Fibroblast of skin of left quadriceps (primary cell): ENCODE measurements around the gene ST7.
A peak's percentile ranks its signal among the peaks of the same experiment; 100 is the strongest.

Experiments used
- DNase-seq, 2 experiments: peaks; one replicate each; pipeline ENCODE4 v3.0.0-alpha.2; 2013; ENCODE audit warnings: low read depth in 2 of 2

The ST7 gene

DNA sequence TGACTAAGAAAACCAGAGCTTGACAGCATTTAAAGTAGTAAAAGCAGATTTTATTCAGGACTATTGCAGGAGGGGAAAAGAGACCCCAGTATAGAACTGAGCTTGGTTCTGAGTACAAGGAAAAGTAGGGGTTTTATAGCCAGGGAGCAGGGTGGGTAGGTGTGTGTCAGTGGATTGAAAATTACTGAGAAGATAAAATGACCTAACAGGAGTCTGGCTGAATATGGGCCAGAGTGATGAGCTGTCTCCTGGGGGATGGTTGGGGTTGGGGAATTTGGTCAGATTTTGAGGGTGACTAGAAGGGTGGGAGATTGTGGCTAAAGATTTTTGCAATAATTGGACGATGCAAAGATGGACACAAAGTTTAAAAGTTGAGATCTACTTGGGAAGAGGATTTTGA, 114.0 kb downstream of the ST7 start:
- DNase-seq = no peak

DNA sequence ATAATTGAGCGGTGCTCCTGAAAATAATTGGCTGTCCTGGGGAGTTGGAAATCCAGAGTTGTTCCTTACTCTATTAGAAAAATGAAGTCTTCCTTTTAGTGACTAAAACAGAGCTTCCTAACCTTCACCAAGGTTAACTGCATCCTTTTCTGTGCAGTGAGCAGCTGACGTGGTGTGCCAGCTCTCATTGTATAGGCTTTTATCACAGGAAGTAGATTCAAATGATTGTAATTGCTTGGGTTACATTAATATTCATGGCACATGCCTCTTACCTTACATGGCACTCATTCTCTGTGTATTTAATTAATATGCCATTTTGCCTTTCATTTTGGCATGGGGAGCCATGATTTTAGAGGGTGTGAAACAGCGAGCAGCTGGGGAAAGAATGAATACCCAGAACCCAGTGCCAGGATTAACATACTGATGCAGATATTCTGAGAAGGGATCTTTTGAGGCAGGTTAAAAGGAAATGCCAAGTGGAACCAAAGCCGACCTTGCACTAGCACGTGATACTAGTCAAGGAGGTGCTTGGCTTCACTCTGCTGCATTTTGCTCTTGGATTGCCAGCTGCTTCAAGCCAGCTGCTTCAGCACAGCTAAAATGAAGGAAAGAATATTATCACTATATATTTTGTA, 115.3 kb downstream of the ST7 start:
- DNase-seq = no peak

DNA sequence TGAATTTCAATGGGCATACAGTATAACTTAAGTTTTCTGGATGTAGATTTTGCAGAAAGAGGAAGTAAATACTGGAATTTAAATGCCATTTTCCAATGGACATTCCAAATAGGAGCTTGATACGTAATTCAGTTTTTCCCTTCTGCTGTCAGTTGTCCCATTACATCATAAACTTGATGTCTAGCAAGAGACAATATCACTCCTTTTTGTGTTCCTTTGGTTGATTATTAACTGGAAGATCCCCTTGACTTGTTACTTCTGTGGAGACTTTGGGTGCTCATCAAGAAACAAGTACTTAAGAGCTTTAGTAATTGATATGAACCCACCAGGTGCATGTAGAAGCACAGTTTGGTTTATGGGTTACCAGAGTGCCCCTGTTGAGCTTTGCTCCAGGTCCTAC, 116.1 kb downstream of the ST7 start:
- no peak for DNase-seq

DNA sequence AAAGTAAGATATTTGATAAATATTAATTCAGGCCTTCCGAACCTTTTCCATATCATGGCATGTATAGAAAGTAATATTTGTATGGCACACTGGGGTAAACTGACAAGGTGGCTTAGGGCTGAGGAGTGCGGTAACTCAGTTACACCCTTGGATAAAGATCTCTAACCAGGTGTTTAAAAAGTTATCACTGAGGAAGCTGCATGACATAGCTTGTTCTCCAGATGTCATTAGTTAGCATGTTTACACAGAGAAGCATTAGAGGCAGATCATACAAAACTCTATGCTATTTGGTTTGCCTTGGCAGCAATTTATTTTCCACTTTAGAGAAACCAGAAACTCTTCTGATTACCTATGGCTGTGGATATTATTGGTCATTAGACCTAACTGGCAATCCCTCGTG, 118.2 kb downstream of the ST7 start:
- DNase-seq = no peak

DNA sequence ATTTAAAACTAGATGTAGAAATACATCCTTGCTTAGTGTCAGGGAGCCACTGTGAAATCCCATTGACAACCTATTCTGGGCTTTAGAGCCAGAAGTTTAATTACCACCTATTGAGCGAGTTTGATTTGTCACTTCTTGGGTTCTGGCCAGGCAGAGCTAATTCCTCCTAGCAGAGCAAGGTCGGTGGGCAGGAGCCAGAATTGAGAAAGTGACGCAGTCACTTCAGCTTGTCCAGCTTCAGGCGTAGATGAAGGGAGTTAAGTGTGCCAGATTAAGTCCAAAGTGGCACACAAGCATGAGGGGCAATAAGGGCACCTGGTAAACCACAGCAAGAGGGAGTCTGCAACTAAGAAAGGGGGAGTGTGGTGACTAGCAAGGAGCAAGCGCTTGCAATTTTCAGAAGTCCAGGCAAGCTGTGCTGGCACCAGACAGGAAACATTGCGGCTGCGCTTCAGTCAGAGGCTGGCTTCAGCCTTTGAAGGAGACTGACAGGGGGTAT, 119.4 kb downstream of the ST7 start:
- DNase-seq = no peak

DNA sequence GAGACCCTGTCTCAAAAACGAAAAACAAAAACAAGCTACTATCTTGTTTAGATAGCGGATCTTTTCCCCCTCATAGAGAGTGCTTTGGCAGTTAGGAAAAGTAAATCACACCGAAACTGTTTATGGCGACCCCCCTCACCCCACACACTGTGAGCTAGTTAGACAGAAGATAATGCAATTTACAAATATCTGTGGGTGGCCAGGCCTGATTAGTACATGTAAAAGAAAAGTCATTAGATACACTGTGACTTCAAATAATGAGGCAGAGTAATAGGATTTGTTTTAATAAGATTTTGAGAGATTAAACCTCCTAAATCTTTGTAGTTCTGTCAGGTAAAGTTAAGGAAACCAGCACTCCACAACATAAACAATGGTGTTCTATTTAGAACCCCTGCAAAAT, 121.1 kb downstream of the ST7 start:
- no peak for DNase-seq

DNA sequence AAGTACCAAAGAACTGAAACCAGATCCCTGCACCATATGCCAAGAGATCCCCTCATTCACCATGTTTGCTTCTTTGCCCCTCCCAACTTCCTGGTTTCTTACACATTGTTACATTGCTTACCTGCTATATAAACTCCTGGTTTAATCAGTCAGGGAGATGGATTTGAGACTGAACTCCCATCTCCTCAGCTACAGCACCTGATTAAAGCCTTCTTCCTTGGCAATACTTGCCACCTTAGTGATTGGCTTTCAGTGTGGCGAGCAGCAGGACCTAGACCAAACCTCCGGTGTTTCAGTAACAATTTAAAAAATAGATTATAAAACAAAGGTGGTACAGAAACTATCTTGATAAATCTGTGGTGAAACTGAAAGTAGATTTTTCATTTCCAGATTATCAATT, 122.6 kb downstream of the ST7 start:
- no peak for DNase-seq

DNA sequence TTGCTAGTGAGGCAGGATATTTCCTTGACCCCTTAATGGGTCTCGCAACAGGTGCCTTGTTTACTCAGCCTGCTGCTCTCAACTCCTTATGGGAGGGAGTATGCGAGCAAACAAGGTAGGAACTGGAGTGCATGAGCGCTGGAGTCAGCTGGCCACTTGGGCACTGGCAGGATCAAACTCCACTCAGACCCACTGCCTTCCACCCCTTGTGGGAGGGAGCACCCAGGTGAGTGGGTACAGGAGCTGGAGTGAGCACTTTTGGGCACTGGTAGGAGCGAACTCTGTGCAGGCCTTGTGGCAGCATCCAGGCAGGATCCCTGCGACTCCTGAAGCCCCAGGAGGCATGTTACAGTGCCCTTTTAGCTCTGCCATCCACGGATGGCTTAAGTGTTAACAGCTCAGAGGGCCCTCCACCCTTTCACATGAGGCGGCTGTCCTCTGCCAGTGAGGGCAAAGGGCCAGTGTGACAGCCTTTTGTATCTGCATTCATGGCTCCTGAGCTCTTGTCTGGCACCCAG, 123.2 kb downstream of the ST7 start:
- DNase-seq = no peak

DNA sequence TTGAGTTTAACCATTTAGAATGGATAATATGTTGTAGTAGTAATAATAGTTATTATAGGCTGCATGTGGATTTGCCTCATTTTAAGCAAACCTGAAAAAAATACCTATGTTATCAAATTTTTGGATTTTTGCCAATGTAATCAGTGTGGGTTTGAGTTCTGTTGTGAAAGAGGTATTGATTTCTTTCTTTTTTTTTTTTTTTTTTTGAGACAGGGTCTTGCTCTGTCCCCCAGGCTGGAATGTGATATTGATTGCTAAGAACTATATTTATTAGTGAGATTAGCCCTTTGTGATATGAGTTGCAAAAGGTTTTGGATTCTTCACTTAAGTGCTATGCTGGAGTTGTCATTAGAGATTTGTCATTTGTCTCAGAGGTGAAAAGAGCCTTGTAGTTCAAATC, 124.4 kb downstream of the ST7 start:
- DNase-seq = no peak

DNA sequence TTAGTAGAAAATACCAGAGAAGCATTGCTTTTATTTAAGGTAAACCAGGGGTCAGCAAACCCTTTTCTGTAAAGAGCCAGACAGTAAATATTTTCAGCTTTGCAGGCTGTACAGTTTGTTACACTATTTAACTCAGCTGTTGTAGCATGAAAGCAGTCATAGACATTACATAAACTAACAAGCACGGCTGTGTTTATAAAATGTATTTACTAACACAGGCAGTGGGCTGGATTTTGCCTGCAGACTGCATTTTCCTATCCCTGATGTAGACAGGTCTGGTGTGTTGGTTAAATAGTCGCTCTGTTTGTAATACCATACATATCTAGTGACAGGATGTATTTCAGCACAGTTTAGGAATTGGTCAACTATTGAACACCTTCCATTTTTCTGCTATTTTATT, 129.3 kb downstream of the ST7 start:
- no peak for DNase-seq

DNA sequence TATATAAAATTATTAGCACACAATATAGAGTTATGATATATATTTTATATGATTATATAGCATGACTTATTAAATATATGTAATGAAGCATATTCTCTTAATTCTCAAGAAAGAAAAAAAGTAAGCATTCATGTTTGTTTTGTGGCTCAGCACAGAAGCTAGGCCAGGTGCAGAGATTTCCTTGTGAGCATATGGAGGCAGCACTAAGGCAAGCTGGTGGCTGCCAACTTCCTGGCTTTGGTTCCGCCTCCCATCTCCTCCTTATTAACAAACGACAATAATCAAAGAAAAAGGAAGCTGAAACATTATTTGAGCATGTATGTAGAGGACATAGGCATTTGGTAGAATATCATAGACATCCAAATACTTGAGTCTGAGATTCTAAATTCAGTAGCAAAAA, 130.3 kb downstream of the ST7 start:
- no peak for DNase-seq

DNA sequence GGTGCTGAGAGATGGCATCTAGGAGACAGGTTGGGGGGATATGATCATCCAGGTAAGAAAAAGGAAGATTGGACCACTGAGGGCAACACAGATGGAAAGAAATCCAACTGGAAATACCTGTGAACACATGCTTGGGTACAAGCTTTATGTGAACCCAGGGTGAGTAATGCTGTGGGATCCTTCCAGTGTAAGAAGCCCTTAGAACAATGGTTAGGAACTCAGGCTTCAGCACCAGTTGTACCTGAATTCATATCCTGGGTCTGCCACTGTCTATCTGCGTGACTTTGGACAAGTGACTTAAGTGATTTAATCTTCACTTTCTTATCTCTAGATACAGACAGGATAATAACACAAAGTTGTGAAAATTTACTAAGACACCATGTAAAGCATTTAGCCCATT, 131.0 kb downstream of the ST7 start:
- DNase-seq = no peak

DNA sequence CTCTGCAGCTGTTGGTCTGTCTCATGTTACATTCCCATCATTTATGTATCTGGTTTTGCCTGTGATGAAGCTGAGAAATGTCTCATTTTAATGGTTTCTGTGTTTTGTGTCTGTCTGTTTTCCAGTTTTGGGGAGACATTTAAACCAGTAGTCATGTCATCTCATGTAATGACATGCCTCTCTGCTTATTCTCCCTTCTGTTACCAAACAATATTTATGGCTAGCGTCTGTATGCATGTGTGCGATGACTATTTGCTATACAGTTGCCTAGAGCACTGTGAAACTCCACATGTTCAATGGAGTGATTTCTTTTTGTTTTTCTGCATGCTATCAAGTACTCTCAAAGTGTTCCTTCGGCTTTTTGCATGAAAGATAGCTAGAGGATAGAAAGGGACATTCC, 132.0 kb downstream of the ST7 start:
- peak in 1 of 2 experiments; percentile 15 for DNase-seq

DNA sequence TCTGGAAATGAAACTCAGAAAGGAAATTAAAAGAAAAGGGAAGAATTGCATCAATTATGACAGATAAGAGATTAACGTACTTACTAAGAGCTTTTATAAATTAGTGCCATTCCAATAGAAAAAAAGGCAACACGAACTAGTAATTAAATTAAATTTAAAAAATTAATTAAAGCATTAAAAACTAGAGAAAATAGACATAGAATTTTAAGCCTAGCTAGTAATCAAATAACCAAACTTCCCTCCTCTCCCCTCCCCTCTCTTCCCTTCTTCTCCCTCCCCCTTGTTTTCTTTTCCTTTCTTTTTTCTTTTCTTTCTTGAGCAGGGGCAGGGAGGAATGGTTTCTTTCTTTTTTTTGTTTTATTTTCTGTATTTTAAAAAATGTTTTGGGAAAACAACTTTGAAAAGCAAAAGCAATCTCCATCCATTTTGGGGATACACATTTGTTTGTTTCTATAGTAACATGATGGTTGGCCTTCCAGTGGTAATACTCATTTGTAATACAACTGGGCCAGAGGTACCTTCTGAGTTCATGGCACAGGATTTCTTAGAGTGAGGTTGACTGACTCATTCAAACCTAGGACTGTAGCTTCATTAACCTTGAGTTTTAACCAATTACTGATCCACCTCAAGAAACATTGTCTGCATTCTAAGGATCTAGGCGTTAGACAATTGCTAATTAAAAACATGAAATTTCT, 132.6 kb downstream of the ST7 start:
- no peak for DNase-seq

DNA sequence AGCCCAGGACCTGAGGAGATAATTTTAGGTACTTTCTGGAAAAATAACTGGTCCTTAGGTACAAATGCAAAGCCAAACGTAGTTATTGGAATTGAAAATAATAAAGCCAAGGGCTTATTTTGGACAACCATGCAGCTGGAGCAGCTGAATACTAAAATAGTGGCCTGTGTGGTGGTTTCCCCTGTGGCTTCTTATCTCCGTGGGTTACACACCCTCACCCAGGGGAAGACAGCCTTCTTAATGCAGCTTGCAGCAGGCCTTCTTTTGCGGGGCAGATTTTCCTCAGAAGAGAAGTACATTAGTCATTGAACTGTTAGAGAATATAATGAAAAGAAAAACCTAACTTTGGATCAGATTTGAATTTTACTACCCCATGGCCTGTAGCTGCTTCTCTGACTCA, 133.5 kb downstream of the ST7 start:
- no peak for DNase-seq

DNA sequence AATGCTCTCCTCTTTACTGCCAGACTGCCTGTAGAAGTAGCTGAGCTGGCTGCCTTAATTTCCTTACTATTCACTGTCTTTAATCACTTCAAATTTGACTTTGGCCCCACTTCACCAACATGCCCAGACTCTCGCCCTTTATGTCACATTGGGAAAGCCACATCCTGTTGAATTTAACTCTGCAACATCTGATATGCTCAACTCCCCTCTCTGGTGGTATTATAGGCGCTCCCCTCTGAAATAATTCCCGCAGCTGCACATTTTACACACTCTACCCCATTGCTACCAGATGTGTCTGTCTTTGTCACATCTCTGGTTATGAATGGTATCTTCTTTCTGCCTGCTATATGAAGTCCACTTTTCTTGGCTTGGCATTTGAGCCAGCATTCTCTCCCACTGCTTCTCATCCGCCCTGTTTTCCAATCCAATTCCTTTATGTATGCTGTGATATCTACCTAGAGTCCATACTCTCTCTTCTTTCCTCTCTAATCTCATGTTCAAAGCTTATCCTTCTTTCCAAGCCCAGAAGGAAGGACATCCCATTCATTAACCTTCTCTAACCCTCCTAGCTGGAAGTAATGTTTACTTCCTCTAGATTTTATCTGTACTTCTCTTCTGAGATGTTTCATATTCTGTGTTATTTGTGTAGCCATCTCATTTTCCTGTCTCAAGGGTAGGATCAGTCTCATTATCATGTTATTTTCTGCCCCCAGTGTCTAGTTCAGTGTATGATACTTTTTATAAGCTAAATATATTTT, 134.5 kb downstream of the ST7 start:
- DNase-seq = no peak

DNA sequence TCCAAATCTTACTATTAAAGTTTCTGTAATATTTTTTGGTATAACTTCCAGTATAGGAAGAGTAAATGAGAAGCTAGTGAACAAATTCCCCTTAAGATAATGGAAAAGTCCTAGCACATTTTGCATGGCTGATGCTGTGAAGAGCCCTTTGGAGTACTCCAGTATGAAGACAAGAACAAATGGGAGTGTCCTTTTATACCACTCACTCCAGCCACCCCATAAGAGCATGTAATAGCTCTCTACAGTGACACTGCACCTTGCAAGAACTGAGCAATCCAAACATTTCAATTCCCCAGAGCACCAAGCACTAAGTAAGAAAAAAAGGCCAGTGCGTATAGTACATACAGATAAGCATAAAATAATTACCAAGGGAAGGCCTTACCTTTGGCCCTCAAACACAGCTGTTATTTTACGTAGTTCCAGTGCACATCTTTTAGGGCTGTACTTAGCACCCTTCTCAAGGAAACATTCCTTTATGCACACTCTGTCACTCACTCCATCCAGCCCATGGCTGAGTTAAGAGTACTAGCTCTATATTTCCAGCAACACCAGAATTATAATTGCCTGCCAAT, 135.4 kb downstream of the ST7 start:
- no peak for DNase-seq

DNA sequence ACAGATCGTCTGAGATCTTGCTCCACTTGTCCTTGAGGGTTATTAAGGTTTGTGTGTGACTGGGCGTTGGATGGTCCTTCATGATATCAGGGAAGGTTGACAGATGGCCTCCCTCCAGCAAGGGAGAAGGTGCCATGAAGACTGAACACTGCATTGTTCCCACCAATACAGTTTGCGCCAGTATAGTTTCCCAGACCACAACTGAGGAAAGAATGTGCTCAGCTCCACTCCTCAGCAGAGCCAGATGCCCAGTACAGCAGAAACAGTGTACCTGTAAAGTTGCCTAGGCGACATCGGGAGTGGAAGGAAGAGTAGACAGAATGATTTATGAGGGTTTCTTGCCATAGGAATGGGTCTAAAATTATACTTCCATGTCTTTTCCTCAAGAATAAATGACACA, 137.5 kb downstream of the ST7 start:
- DNase-seq = no peak

DNA sequence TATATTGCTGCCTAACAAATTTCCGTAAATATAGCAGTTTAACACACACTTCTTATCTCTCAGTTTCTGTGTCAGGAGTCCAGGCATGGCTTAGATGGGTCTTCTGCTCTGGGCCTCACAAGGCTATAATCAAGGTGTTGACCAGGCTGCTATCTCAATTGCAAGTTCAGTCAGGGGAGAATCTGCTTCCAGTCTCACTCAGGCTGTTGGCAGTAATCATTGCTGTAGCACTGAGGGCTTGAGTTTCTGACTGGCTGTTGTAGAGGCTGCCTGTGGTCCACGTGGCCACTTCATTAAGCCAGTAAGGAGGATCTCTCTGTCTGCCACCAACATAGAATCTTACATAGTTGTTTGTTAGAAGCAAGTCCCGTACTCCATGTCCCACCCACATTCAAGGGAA, 138.4 kb downstream of the ST7 start:
- no peak for DNase-seq

DNA sequence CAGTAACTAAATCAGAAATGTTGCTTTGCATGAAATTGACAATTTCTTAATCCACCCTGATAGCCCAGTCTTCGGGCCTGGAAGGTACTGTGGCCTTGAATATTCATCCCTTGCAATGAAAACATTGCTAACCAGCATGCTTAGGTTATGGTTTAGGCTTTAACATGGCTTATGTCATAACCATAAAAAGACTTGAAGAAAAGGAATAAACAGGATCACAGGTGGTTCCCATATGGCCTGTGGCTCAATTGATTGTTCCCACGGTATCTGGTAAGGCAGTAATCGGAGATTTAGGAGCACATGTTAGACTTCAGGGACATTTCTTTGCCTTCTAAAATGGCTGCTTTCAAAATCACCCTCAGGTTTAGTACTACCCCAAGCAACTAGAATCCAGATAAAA, 139.5 kb downstream of the ST7 start:
- peak; percentile 56 to 58 for DNase-seq

DNA sequence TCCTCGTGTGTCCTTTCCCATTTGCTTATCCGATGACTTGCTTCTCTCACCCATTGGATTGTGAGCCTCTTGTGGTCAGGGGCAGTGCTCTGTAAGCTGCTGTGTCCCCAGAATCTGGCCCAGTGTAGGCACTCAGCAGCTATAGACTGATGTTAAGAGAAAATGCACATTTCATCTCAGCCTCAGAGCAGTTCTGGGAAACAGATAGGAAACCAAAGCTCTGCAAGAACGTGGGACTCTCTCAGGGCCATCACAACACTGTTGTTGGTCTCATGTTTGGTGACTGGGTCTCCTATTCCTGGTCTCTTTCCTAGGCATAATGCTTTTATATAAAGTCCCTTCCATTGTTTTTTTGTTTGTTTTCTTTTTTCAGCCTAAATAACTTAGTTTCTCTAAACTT, 141.2 kb downstream of the ST7 start:
- DNase-seq = no peak

DNA sequence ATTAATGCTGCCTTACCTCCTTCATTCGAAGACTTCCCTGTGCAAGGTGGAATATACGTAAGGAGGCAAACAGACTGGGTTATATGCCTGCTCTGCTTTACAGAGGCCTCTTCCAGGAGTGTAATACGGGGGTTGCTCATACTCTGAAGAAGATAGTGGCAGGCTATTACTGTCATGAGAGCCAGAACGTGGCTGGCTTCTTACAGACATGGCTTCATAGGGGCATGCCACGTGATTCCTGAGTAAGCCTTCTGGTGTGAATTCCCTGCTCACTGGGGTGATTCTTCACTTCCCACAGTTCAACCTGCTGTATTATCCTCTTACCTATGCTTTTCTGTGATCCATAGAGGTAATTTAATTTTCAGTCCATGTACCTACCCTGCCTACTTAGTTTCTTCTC, 141.8 kb downstream of the ST7 start:
- no peak for DNase-seq
